ENCODE data around the gene OPCML. TPM values are rescaled to one million over a fixed set of nuclear protein-coding genes. Genes with fewer than 3 reads are reported as not detected.

OPCML gene
- total and polyA plus RNA-seq, 2 experiments from 2014 or later = 0.21 to 0.51 TPM

DNA sequence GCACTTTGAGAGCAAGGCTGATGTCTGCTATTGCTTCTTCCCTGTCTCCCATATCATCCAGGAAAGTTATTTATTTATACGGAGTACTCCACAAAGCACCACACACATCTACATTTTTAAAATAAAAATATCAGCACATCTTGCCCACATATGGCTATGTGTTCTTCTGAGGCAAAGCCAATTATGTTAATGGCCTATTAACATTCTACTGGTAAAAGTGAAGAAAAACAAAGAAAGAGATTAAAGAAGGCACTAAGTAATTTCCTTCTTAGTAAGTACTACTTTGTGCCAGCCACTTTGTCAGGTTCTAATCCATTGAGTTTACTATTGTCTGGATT is 548.7 kb downstream of the OPCML start:
- H3K27me3 ChIP-seq = no peaks in the 10 kb centered on the region
- H3K4me3 ChIP-seq = no peak overlapping the region
- no peak overlapping the region for H3K27ac ChIP-seq
- H3K4me1 ChIP-seq (ENCODE audit: low read depth) = no peaks in the 10 kb centered on the region
- no peaks in the 10 kb centered on the region for H3K9me3 ChIP-seq (ENCODE audit: low read depth)
- TF ChIP-seq, protein P1, sequence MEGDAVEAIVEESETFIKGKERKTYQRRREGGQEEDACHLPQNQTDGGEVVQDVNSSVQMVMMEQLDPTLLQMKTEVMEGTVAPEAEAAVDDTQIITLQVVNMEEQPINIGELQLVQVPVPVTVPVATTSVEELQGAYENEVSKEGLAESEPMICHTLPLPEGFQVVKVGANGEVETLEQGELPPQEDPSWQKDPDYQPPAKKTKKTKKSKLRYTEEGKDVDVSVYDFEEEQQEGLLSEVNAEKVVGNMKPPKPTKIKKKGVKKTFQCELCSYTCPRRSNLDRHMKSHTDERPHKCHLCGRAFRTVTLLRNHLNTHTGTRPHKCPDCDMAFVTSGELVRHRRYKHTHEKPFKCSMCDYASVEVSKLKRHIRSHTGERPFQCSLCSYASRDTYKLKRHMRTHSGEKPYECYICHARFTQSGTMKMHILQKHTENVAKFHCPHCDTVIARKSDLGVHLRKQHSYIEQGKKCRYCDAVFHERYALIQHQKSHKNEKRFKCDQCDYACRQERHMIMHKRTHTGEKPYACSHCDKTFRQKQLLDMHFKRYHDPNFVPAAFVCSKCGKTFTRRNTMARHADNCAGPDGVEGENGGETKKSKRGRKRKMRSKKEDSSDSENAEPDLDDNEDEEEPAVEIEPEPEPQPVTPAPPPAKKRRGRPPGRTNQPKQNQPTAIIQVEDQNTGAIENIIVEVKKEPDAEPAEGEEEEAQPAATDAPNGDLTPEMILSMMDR (IDR thresholded peaks at IDR 0.05; ENCODE audit: low read depth, low read length) = no peak
- no peaks in the 10 kb centered on the region for H3K36me3 ChIP-seq
- DNase-seq (ENCODE audit: low read depth in 1 of 2, low spot score in 1 of 2) = no peak

DNA sequence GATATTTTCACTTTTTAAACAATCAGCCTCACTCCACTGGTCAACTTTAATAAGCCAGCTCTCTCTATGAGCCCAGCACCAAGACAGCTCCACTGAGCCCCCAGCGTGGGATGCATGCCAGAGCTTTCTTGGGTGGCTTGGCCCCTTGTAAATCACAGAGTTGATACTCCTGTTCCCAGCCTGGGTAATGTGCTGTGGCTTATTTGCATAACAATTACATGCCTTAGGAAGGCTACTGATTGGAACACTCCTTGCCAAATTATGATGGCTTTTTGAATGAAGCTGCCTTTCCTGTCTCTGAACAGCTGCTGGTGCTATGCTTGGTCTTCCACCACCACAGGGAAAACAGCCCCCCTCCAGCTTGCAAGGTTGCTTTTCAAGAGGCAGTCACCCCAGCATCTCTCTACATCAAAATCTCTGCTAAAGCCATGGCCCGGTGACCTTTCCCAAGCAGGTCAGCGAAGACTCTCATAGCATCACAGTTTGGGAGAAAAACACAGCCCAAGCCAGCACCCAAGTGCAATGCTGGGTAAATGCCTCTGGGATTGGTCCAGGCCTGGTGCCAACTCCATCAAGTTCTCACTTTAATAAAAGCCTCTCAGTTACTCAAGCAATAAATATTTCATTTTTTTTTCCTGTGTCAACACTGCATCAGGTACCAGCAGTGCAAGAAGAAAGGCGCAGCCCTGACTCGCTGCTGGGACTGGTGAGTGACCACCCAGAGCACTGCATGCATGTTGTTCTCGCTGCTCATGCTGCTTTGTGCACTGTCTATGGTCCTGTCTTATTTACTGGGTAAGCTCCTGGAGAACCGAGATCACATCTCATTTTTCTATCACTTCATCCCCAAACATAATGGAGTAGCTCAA is 549.3 kb downstream of the OPCML start:
- H3K36me3 ChIP-seq = no peaks in the 10 kb centered on the region
- TF ChIP-seq, protein P1 (IDR thresholded peaks at IDR 0.05; ENCODE audit: low read depth, low read length) = no peak
- no peak for DNase-seq (ENCODE audit: low read depth in 1 of 2, low spot score in 1 of 2)

DNA sequence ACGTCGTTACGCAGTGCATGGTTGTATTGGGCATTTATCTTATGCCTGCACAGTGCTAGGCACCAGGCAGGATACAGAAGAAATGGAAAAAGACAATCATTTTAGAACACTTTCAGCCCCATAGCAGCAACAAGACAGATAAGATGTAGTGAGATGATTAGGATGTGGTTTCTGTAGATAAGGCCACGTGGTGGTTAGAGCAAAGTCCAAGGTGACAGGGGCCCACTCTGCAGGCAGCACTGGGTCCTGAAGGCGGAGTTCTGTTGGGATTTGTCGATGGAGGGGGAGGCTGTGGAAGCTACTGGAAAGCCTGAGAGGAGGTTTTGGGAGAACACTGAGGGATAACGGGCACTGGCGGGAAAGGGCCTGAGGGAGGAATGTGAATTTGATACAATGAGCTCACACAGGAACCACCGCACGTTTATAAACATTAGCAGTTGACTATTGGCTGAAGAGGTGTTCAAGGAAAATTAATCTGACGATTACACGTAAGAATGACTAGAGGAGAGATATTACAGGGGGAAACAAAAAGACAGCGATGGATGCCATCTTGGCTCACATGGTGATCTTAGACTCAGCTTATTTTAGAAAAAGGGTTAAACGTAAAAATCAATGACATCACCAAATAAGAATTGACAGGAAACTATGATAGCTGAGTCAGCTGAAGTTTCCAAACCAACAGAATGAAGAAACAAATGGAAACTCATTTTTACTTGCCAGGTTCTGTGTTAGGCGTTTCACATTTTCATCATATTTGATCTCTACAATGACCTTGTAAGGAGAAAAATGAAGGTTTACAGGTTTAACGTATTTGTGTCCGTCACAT is 551.0 kb downstream of the OPCML start:
- TF ChIP-seq, protein P1 (IDR thresholded peaks at IDR 0.05; ENCODE audit: low read depth, low read length) = no peak
- Histone ChIP-seq H3K4me1 (ENCODE audit: low read depth) (no peaks in the 10 kb centered on the region), H3K4me3 (no peak overlapping the region), H3K27me3 (no peaks in the 10 kb centered on the region), H3K36me3 (no peaks in the 10 kb centered on the region), H3K27ac (no peak overlapping the region), H3K9me3 (ENCODE audit: low read depth) (no peaks in the 10 kb centered on the region)
- DNase-seq (ENCODE audit: low read depth in 1 of 2, low spot score in 1 of 2) = no peak

More for the DNA sequence above, 549.3 kb downstream of the OPCML start:
- no peaks in the 10 kb centered on the region for H3K27me3 ChIP-seq
- no peaks in the 10 kb centered on the region for H3K4me1 ChIP-seq (ENCODE audit: low read depth)
- no peaks in the 10 kb centered on the region for H3K9me3 ChIP-seq (ENCODE audit: low read depth)
- H3K4me3 ChIP-seq = no peak overlapping the region
- no peak overlapping the region for H3K27ac ChIP-seq

DNA sequence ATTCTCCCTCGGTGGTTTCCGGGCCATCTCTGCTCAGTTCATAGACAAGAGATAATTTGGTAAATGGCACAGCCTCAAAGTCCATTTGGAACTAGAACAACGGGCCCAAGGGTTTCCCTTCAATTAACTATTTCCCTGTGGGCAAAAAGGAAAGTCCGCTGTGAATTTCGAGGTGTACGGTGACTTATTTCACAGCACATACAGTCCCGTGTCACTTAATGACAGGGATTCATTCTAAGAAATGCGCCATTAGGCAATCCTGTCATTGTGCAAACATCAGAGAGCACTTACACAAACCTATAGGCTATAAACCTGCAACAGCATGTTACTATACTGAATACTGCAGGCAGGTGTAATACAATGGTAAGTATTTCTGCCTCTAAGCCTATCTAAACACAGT is 551.6 kb downstream of the OPCML start:
- no peak overlapping the region for H3K4me3 ChIP-seq
- H3K9me3 ChIP-seq (ENCODE audit: low read depth) = no peaks in the 10 kb centered on the region
- no peaks in the 10 kb centered on the region for H3K4me1 ChIP-seq (ENCODE audit: low read depth)
- no peaks in the 10 kb centered on the region for H3K36me3 ChIP-seq
- H3K27ac ChIP-seq = no peak overlapping the region
- no peak for DNase-seq (ENCODE audit: low read depth in 1 of 2, low spot score in 1 of 2)
- H3K27me3 ChIP-seq = no peaks in the 10 kb centered on the region
- TF ChIP-seq, protein P1 (IDR thresholded peaks at IDR 0.05; ENCODE audit: low read depth, low read length) = no peak

DNA sequence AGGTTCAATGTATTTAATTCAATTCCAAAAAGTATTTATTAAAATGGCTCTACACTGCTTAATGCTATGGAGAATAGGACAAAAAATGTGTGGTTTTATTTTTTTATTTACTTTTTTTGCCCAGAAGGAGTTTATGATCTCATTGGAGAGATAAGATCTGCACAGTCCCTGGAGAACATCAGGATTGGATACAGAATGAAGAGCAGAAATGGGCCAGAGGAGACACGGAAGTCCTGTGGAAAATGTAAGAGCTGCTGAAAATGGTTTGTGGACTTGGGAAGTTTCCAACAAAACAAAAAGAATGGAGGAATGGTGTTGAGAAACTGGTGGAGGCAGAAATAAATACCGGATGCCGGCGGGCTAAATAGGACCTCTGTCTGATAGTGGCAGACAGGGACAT is 554.6 kb downstream of the OPCML start:
- no peak for DNase-seq (ENCODE audit: low read depth in 1 of 2, low spot score in 1 of 2)
- Histone ChIP-seq H3K36me3 (no peaks in the 10 kb centered on the region), H3K4me3 (no peak overlapping the region), H3K27ac (no peak overlapping the region), H3K9me3 (ENCODE audit: low read depth) (no peaks in the 10 kb centered on the region), H3K27me3 (no peaks in the 10 kb centered on the region), H3K4me1 (ENCODE audit: low read depth) (no peaks in the 10 kb centered on the region)
- TF ChIP-seq, protein P1 (IDR thresholded peaks at IDR 0.05; ENCODE audit: low read depth, low read length) = no peak

All from cardiac muscle cell (in vitro differentiated cells and primary cell).